Kidney epithelial cell (primary cell): Measurements from ENCODE around the gene RAPH1. TPM values are rescaled to one million over a fixed set of nuclear protein-coding genes. Genes with fewer than 3 reads are reported as not detected.
A peak's percentile ranks its signal among the peaks of the same experiment; 100 is the strongest.

ENCODE experiments used
- DNase-seq: peaks from one replicate; pipeline ENCODE4 v3.0.0-alpha.2; 2010; ENCODE audit warnings: low read depth
- H3K27me3 ChIP-seq: 2 replicates; pipeline ENCODE4 v1.6.0; 2011; ENCODE audit warnings: low read length; ENCODE audit not compliant: control insufficient read depth, insufficient read depth
- H3K36me3 ChIP-seq: 2 replicates; pipeline ENCODE4 v1.5.1; 2011; ENCODE audit warnings: low read length; ENCODE audit not compliant: control insufficient read depth, insufficient read depth
- H3K4me3 ChIP-seq: 2 replicates; pipeline ENCODE4 v1.5.1; 2011; ENCODE audit warnings: low read depth, mild to moderate bottlenecking, control low read depth, low read length
- total RNA-seq: library from RNA; depleted of rRNA; stranded (reverse); fragments of >200 nt; gene quantifications from 2 replicates; pipeline ENCODE4 v1.2.3, GENCODE V29; 2015
- TF ChIP-seq, protein P1 (sequence below): IDR thresholded peaks from 2 replicates; pipeline ENCODE4 v1.5.1; 2011; ENCODE audit warnings: mild to moderate bottlenecking, moderate library complexity, low read length, control low read depth, inconsistent platforms; ENCODE audit not compliant: insufficient read depth, poor library complexity, severe bottlenecking

Gene RAPH1
- total RNA-seq, 1 donor from 2014 or later: 28.9 TPM

- no peak for DNase-seq
- no peaks in the 10 kb centered on the region for H3K36me3 ChIP-seq
- H3K27me3 ChIP-seq: no peaks in the 10 kb centered on the region
- no peak overlapping the region for H3K4me3 ChIP-seq
- TF ChIP-seq, protein P1, sequence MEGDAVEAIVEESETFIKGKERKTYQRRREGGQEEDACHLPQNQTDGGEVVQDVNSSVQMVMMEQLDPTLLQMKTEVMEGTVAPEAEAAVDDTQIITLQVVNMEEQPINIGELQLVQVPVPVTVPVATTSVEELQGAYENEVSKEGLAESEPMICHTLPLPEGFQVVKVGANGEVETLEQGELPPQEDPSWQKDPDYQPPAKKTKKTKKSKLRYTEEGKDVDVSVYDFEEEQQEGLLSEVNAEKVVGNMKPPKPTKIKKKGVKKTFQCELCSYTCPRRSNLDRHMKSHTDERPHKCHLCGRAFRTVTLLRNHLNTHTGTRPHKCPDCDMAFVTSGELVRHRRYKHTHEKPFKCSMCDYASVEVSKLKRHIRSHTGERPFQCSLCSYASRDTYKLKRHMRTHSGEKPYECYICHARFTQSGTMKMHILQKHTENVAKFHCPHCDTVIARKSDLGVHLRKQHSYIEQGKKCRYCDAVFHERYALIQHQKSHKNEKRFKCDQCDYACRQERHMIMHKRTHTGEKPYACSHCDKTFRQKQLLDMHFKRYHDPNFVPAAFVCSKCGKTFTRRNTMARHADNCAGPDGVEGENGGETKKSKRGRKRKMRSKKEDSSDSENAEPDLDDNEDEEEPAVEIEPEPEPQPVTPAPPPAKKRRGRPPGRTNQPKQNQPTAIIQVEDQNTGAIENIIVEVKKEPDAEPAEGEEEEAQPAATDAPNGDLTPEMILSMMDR: no peak
These were observed 65.6 kb downstream of the RAPH1 start for GRCh38 chr2:203469546-203469945.

GRCh38 chr2:203463266-203463678, 71.8 kb downstream of the RAPH1 start:
- H3K4me3 ChIP-seq: no peak overlapping the region
- no peaks in the 10 kb centered on the region for H3K27me3 ChIP-seq
- DNase-seq: no peak
- no peaks in the 10 kb centered on the region for H3K36me3 ChIP-seq
- TF ChIP-seq, protein P1: no peak

DNA sequence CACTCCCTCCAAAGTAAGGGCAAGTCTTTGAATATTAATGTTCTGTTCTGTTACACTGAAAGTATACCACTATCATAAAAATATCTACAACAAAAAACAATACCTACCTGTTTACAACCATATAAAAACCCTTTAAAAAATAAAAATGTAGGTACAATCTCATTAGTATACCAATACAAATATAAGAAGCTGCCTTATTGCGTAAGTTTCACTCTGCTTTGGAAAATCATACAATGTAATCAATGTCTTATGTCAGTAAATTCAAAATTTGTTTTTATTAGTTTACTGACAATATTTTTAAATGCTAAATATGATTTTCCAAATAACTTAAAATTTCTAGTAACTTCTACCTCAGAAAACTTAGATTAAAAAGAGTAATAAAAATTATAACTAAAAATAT, 72.8 kb downstream of the RAPH1 start:
- H3K36me3 ChIP-seq: no peaks in the 10 kb centered on the region
- H3K27me3 ChIP-seq: no peaks in the 10 kb centered on the region
- no peak overlapping the region for H3K4me3 ChIP-seq
- DNase-seq: no peak
- TF ChIP-seq, protein P1: no peak

DNA sequence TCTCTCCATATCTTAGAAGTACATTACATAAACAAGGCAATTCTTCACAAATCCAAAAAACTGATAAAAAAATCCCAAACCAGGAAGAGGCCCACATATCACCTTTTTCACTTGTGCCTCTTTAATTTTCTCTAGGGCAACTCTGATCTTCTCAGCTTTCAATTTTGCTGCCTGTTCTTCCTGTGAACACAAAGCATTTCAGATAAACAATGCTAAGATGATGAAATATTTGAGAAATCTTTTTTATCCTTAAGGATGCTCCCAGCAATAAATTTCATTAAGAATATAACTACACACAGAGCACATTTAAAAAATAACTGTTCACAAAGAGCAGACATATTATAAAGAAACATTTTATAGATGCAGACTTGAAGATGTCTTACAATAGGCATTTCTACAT, 73.4 kb downstream of the RAPH1 start:
- TF ChIP-seq, protein P1: no peak
- H3K36me3 ChIP-seq: no peaks in the 10 kb centered on the region
- H3K27me3 ChIP-seq: no peaks in the 10 kb centered on the region
- no peak for DNase-seq
- H3K4me3 ChIP-seq: no peak overlapping the region

- DNase-seq: no peak
- TF ChIP-seq, protein P1: no peak
- H3K4me3 ChIP-seq: no peak overlapping the region
- no peaks in the 10 kb centered on the region for H3K27me3 ChIP-seq
- no peaks in the 10 kb centered on the region for H3K36me3 ChIP-seq
These were observed 79.9 kb downstream of the RAPH1 start for GRCh38 chr2:203455209-203455608.

GRCh38 chr2:203453858-203454451, 81.1 kb downstream of the RAPH1 start:
- Histone ChIP-seq H3K36me3 (no peaks in the 10 kb centered on the region), H3K4me3 (no peak overlapping the region), H3K27me3 (no peaks in the 10 kb centered on the region)
- TF ChIP-seq, protein P1: peak; percentile 70
- DNase-seq: no peak
